Pulmonary artery endothelial cell (primary cell): ENCODE measurements around the gene RNF130. TPM values are rescaled to one million over a fixed set of nuclear protein-coding genes. Genes with fewer than 3 reads are reported as not detected.

Experiments
- DNase-seq: peaks from one replicate; pipeline ENCODE4 v3.0.0-alpha.2; 2011; ENCODE audit warnings: low read depth, low spot score
- total RNA-seq: library from RNA; depleted of rRNA; stranded (reverse); fragments of >200 nt; gene quantifications from 2 replicates; pipeline ENCODE4 v1.2.3, GENCODE V29; 2014

RNF130 gene, protein sequence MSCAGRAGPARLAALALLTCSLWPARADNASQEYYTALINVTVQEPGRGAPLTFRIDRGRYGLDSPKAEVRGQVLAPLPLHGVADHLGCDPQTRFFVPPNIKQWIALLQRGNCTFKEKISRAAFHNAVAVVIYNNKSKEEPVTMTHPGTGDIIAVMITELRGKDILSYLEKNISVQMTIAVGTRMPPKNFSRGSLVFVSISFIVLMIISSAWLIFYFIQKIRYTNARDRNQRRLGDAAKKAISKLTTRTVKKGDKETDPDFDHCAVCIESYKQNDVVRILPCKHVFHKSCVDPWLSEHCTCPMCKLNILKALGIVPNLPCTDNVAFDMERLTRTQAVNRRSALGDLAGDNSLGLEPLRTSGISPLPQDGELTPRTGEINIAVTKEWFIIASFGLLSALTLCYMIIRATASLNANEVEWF
- 27.6 and 28.1 TPM in 2 replicates for total RNA-seq

- DNase-seq: peak; percentile 75
Measured at GRCh38 chr5:180071531-180072255, at the start of gene RNF130. TSS of gene RNF130 (minus strand) at chr5:180071759. CDS start at chr5:180071702, 57 bp downstream.

- DNase-seq: no peak
Measured at GRCh38 chr5:180120237-180121101, 48.9 kb upstream of the RNF130 start.

GRCh38 chr5:180119903-180120236, 48.3 kb upstream of the RNF130 start:
- no peak for DNase-seq

- no peak for DNase-seq
Measured at GRCh38 chr5:180119031-180119902, 47.7 kb upstream of the RNF130 start.

- no peak for DNase-seq
Measured at GRCh38 chr5:180118391-180118791, 46.8 kb upstream of the RNF130 start.

GRCh38 chr5:180117000-180117725, 45.6 kb upstream of the RNF130 start:
- DNase-seq: no peak

- DNase-seq: no peak
Measured at GRCh38 chr5:180116077-180116999, 44.8 kb upstream of the RNF130 start.

GRCh38 chr5:180115326-180116076, 43.9 kb upstream of the RNF130 start:
- no peak for DNase-seq

- no peak for DNase-seq
Measured at GRCh38 chr5:180114304-180115003, 42.9 kb upstream of the RNF130 start.

DNA sequence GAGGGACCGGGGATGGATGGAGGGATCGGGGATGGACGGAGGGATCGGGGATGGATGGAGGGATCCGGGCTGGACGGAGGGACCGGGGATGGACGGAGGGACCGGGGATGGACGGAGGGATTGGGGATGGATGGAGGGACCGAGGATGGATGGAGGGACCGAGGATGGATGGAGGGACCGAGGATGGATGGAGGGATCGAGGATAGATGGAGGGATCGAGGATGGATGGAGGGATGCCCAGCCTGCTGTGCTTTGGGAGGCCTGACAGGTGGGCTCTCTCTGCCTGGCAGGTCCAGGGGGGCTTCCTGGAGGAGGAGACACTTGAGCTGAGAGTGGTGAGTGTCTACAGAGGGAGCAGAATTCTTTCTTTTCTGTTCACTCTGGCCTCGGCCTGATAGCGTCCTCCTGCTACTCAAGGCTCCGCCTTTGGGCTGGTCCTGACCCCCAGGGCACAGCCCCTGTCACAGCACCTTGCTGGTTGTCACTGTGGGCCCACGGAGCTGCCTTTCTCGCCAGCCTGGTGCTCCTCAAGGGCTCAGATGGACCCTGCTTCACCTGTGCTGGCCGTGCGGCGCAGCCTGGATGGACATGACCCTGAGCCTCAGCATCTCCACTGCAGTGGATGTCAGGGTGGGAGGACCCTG, 42.2 kb upstream of the RNF130 start:
- DNase-seq: no peak

- no peak for DNase-seq
Measured at GRCh38 chr5:180112181-180112861, 40.8 kb upstream of the RNF130 start.

DNA sequence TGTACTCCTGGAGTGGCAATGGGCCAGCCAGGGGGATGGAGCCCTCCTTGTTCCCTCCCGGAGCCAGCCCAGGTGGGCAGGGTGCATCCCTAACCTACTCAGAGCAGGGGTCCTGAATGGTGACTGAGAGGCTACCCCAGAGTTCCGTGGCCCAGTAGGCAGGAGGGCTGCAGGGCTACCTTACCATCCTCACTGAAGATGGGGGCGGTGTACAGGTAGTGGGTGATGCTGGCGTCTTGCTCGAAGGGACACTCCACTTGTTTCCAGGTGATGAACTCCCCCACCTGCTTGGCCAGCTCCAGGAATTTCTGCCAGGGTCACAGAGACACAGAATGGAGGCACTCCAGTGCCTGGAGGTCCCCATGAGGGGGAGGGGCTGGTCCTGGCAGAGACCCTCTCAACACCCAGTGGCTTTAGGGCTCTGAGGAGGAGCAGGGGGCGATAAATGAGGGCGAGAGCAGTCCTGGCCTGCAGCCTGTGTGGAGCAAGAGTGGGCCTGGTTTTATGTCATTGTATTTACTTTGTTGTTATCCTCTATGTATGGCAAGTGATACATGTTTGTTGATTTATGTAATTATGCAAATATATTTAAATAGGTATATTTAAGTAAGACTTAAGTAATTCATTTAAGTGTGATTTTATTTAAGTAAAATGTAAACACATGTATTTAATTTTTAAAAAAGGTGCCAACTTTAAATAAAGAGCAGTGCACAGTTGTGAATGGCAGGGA, 39.9 kb upstream of the RNF130 start:
- no peak for DNase-seq

DNA sequence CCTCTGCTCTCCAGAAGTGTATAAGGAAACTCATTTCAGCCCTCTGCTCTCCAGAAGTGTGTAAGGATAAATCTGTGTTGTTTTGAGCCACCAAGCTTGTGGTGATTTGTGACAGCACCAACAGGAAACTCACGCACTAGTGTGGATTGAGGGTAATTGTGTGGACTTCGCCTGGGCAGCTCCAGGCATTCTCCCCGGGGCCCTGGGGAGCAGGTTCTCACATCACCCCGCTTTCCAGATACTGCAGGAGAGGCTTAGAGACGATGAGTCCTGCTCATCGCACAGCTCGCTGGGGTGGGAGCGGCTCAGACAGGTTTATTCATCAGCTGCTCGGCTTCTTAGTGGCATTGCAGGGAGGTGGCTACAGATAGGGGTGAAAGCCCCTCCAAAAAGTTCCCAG, 38.4 kb upstream of the RNF130 start:
- DNase-seq: no peak

DNA sequence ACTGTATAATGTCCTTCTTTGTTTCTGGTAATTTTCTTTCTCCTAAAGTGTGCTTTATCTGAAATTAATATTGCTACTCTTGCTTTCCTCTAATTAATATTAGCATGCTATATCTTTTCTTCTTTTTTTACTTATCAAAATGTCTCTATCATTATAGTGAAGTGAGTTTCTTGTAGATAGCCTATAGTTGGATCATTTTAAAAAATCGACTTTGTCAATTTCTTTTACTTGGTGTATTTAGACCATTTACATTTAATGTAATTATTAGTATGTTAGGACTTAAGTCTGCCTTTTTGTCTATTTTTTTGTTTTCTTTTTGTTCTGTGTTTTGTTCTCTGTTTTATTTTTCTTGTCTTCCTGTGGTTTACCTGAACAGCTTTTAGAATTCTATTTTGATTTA, 35.4 kb upstream of the RNF130 start:
- DNase-seq: no peak

DNA sequence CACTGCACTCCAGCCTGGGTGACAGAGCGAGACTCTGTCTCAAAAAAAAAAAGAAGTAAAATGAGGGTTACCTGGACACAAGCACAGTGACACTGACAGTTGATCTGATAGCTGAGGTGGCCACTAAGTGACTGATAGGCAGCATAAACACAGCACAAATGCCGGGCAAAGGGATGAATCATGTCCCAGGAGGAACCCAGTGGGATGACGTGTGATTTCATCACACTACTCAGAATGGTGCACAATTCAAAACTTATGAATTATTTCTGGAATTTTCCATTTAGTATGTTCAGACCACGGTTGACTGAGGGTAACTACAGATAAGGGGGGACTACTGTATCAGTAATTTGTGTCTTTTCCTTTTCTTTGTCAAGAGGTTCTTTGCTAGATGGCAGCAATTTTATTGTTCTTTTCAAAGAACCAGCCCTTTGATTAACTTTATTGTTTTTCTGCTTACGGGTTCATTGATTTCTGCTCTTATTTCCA, 34.3 kb upstream of the RNF130 start:
- no peak for DNase-seq

DNA sequence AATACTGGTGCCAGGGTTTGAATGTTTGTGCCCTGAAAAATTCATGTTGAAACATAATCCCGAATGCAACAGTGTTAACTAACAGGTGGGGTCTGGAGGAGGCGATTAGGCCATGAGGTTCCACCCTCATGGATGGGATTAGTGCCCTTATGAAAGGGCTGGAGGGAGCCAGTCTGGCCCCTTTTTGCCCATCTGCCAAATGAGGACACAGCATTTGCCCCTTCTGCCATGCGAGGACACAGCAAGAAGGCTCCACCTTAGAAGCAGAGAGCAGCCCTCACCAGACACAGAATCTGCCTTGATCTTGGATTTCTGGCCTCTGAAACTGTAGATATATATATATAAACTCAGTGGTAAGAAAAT, 32.6 kb upstream of the RNF130 start:
- no peak for DNase-seq
